Activated CD8-positive, alpha-beta memory T cell treated with anti-CD3 and anti-CD28 coated beads for 1 hour (primary cell): ENCODE data around the gene CENPE.
"Not testable (repeated sequence)": the region's sequence is repeated elsewhere in the genome, so short reads cannot be mapped to it uniquely, and the experiment has no call there.

Experiments used
- DNase-seq, 2 donors: peaks; one replicate each; pipeline ENCODE4 v3.0.0-alpha.2; 2020; ENCODE audit warnings: low read depth in 1 of 2; ENCODE audit errors: extremely low read depth in 1 of 2

Gene CENPE

GRCh38 chr4:103198111-103198765, at the start of gene CENPE:
Gene CENPE (minus strand): TSS chr4:103198343. CDS start chr4:103198319, 24 bp downstream.
- peak; percentile 63 to 75 for DNase-seq

- no peak for DNase-seq
These were observed 46.1 kb upstream of the CENPE start for GRCh38 chr4:103244251-103244650.

GRCh38 chr4:103230938-103231337, 32.8 kb upstream of the CENPE start:
- DNase-seq, result not testable (repeated sequence)

- not testable (repeated sequence) for DNase-seq
These were observed 25.4 kb upstream of the CENPE start for GRCh38 chr4:103223556-103223955.

GRCh38 chr4:103207673-103208072, 9.5 kb upstream of the CENPE start:
- no peak for DNase-seq

GRCh38 chr4:103204111-103204510, 6.0 kb upstream of the CENPE start:
- DNase-seq, result no peak

- DNase-seq, result no peak
These were observed 3.6 kb upstream of the CENPE start for GRCh38 chr4:103201724-103202123.

- no peak for DNase-seq
These were observed 3.1 kb upstream of the CENPE start for GRCh38 chr4:103201253-103201652.

- no peak for DNase-seq
These were observed 866 bp upstream of the CENPE start for GRCh38 chr4:103199009-103199408.

GRCh38 chr4:103197765-103198110, 405 bp downstream of the CENPE start:
- no peak for DNase-seq

GRCh38 chr4:103193457-103193856, 4.7 kb downstream of the CENPE start:
- DNase-seq, result no peak

- no peak for DNase-seq
These were observed 27.1 kb downstream of the CENPE start for GRCh38 chr4:103171006-103171405.

GRCh38 chr4:103169750-103170149, 28.4 kb downstream of the CENPE start:
- not testable (repeated sequence) for DNase-seq

- DNase-seq, result no peak
These were observed 29.1 kb downstream of the CENPE start for GRCh38 chr4:103168993-103169392.

- DNase-seq, result no peak
These were observed 36.0 kb downstream of the CENPE start for GRCh38 chr4:103162176-103162575.

- DNase-seq, result no peak
These were observed 39.4 kb downstream of the CENPE start for GRCh38 chr4:103158760-103159159.

- DNase-seq, result no peak
These were observed 42.0 kb downstream of the CENPE start for GRCh38 chr4:103156106-103156505.

- DNase-seq, result no peak
These were observed 45.8 kb downstream of the CENPE start for GRCh38 chr4:103152381-103152780.

GRCh38 chr4:103150677-103151076, 47.5 kb downstream of the CENPE start:
- DNase-seq, result no peak

GRCh38 chr4:103144926-103145325, 53.2 kb downstream of the CENPE start:
- no peak for DNase-seq

GRCh38 chr4:103137446-103137827, 60.7 kb downstream of the CENPE start:
- no peak for DNase-seq

- no peak for DNase-seq
These were observed 61.3 kb downstream of the CENPE start for GRCh38 chr4:103136671-103137445.
